HG03280 (cell line): ENCODE results near the gene ZNF385D.

Experiments
- ATAC-seq: cut with Tn5 transposase; IDR thresholded peaks from one replicate; pipeline ENCODE4 v1.9.1; 2021; ENCODE audit warnings: mild to moderate bottlenecking, moderate library complexity; ENCODE audit not compliant: unreplicated experiment

The ZNF385D gene

GRCh38 chr3:21750080-21750696, 822 bp downstream of the ZNF385D start:
- no peak for ATAC-seq

DNA sequence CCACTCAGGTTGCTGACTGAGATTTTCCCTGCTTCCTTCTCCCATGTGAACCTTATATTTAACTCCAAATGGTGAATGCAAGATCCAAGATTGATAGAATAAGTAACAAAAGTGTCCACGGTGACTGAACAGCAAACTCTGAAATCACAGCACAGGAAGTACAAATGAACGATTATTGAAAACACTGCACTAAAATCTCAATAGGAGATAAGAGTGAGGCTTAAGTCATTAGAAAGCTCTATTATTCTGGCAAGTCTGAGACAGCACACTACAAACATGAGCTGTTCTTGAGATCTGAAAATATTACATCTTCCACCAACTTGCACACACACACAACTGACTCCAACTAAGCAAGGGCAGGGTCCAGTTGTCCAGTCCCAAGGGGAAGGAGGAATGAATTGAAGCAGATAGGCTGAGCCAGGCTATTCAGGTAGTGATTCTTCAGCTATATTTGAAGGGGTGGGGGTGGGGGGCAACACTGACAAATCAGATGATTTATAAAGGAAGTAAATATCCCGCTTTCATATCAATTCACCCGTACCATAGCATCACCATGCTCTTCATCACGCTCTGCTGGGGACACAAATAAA, 2.9 kb downstream of the ZNF385D start:
- ATAC-seq: no peak

DNA sequence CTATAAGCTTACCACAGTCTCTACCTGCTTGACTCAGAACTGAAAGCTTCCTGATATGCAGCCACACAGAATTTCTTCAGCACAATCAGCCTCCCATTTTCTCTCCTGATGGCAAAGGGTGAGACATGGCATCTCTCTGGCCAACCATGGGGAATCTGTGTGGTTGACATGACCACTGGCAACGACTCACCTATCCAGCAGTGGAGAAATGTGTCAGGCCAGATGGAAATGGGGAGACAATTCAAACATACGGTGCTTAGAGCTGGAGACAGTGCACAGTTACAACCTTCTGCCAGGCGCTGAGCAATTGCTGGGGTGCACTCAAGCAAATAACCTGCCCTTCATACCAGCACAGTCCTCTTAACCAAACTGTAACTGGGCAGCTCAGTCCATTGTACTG, 3.6 kb downstream of the ZNF385D start:
- no peak for ATAC-seq

- ATAC-seq: no peak
Measured at GRCh38 chr3:21745966-21746365, 5.0 kb downstream of the ZNF385D start.

DNA sequence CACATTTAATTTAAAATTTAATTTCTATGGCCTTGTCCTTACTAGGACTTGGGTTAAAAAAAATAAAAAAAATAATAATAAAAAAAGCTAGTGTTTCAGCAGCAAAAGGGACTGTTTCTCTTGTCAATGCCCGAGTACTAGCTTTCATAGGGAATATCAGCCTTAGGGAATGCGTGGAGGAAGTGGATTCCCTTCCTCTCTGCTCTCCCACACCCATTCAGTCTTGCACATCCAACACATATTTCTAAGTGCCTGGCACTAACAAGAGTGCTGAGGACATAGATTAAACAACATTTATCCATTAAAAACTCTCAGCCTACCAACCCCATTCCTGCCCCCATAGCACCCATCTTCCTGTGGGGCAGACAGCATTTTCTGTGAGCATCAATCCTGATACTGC, 6.2 kb downstream of the ZNF385D start:
- no peak for ATAC-seq

DNA sequence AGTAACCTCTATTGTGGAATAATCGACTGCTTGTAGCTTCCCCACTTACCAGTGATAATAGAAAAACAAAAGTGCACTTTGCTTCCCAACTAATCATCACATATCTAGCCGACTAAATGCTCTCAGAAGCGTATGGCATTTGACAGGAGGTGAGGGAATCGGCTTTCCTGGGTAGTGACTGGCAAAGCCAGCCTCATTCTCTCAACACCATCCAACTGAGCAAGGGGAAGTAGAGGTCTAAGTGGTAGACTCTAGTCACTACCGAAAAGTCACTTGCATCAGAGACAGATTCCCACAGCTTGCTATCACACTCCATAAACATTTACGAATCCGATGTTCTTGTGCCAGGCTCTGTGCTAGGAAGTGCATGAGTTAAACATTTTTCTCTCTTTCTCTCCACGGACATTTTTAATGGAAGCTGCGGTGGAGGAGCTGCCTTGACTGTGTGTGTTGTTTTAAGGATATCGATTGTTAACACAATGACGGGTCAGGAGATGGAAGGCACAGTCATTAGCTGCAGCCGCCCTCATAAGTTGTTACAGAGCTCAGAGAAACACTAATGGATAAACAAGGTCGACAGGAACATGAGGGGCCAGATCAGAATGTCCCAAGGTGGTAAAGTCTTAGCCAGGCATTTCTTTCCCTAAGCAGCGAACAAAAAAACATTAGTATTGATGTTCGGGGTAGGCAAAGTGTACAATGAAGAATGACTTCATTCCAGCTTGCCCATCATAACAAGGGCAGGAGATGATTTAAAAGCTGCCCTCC, 11.9 kb downstream of the ZNF385D start:
- no peak for ATAC-seq

DNA sequence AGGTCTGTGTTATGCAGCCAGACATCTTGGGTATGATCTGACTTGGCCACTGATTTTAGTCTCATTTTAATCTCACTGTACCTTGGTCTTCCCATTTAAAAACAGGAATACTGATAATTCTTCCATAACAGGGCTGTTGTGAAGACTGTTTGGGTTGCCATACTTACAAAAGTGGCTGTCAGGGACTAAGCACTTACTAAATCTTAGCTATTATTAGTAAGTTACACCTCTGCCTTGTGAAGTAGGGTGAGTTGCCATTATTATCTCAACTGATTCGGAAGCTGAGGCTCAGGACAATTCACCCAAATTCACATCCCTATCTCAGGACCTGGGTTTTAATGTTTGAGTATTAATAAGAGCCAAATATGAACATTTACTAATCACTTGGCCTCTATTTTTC, 12.7 kb downstream of the ZNF385D start:
- no peak for ATAC-seq

DNA sequence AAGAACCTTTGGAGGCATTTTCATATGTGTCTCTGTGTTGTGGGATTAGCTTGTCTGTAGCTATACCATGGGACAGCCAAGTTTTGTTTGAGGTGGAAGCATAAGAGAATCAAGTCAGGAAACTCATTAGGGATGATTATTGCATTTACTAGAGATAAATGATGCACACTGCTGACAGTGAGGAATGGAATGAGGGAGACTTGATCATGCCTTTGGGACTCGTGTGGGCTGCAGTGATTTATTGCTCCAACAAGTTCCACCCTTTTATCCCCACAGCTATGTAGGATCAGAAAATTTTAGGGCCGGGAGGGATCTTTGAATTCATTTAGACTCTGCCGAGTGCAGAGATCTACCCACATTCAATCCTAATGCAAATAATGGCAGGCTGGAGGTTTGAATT, 16.3 kb downstream of the ZNF385D start:
- no peak for ATAC-seq

- no peak for ATAC-seq
Measured at GRCh38 chr3:21729888-21730459, 21.0 kb downstream of the ZNF385D start.

GRCh38 chr3:21729331-21729730, 21.7 kb downstream of the ZNF385D start:
- no peak for ATAC-seq

DNA sequence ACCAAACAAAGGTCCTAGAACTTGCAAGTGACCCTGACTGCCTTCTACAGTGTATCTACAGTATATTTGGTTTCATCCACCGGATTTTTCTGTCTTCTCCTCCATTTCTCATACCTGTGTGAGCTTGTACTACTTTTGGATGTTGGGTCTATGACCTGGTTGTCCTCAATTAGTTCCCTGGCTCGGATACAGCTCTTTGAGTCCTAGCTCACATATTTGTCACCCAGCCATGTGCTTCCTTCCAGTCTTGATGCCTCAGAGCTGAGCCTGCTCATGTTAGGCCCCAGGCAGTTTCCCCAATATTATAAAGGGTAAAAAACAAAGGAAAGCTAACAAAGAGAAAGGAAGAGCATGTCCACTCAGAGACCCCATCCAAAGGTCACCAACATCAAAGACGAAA, 28.2 kb downstream of the ZNF385D start:
- ATAC-seq: no peak

DNA sequence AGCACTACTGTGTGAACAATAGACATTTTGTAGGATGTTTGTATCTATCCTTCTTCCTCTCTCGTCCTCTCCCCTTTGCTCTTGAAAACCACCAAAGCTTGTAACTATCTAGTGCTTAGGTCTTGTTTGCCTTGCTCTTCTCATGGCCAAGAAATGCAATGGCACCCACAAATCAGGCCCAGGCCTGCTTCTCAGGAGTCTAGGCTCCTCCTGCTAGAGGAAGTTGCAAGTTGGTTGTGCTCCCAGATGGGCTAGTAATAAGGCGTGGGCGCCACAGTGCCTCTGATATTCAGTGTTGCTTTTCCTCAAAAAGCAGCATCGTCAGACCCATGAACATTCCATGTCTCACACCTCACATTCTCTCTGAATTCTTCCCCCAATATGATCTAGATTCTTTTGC, 28.7 kb downstream of the ZNF385D start:
- no peak for ATAC-seq

DNA sequence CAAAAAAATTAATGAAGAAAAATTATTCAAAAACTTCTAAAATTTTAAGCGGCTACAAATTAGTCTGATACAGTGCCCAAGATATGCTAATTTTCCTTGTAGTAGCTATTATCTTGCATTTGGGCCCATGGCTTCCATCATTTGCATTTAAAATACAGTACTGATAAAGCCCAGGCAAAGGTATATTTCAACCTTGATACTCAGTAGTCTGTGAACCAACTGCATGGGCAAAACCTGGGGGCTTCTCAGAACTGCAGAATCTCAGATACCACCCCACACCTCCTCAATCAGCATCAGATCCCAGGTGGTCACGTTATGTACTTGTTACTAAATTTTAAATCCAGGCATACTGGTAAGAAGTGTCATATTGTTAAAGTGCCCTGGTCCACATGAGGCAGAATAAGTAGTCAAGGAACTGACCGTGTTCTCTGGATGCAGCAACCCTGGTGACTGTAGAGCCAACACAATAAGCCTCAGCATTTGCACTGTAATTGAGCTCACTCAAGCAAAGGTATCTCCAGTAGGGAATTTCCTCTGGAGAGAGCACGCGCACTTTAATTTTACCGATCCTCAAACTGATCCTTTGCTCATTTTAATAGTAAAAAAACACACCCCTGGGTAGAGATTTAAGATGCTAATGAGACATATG, 31.9 kb downstream of the ZNF385D start:
- ATAC-seq: no peak

GRCh38 chr3:21718161-21718765, 32.7 kb downstream of the ZNF385D start:
- ATAC-seq: no peak

DNA sequence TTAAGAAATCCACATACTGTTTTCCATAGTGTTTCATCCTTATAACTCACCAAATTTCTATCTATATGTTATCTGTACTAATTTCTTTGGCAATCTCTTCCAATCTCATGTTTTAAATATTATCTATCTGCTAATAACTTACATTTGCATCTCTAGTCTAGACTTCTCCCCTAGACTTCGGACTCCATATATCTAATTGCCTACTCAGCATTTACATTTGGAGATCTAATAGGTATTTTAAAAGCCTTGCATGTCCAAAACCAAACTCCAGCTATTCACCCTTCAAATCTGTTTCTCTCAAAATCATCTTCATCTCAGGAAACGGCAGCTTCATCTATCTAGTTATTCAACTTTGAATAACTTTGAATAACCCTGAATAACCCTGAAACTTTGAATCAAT, 35.3 kb downstream of the ZNF385D start:
- no peak for ATAC-seq

- ATAC-seq: no peak
Measured at GRCh38 chr3:21705769-21706168, 45.2 kb downstream of the ZNF385D start.

DNA sequence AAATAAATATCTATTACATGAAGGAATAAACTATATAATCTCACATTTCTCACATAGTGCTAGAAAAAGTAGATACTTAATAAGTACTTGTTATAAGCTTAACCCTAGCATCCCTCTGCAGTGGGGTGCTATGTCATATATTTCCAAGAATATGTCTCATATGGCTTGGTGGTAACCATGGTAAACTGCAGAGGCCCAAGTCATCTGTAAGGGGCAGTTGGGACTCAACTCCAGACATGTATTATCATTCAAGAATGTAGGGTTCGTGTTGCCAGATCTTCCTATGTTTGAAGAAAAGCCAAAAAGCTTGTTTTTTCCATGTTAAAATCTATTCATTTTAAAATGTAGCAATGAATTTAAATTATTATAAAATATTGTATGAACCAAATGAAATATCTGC, 46.2 kb downstream of the ZNF385D start:
- ATAC-seq: no peak

DNA sequence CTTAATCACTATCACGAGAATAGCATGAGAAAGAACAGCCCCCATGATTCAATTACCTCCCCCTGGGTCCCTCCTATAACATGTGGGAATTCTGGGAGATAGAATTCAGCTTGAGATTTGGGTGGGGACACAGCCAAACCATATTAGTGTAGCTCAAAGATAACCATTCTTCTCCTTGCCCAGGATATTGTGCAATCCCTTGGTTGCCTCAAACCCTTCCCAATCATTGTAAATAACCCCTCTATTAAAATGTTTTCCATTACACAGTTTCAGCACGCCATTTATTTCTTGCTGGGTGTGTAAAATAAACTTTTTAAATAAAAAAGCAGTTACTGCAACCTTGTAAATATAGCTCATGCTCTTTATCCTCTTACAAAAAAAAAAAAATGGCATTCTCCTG, 47.7 kb downstream of the ZNF385D start:
- no peak for ATAC-seq

DNA sequence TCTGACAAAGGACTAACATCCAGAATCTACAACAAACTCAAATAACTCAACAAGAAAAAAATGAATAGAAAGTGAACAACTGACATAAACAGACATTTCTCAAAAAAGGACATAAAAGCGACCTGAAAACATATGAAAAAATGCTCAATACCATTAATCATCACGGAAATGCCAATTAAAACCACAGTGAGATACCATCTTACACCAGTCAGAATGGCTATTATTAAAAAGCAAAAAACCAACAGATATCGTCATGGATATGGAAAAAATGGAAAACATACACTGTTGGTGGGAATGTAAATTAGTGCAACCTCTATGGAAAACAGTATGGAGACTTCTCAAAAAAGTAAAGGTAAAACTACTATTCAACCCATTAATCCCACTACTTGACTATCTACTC, 53.3 kb downstream of the ZNF385D start:
- ATAC-seq: no peak

DNA sequence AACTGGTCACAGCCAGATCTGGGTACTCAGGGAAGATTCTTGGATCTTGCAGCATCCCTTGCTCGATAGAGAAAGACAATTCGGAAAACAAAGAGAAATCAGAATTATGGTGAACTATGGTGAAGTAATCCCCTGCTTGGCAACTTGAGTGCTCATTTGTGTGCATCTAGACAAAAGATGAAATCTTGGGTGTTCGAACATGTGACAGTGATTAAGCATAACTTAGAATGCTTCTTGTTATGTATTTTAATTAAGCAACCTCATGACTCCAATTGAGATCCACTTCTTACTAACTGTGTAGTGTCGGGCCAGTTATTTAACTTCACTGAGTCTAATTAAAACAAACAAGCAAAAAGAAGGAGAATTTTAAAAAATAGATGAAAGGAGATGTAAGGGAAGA, 56.5 kb downstream of the ZNF385D start:
- no peak for ATAC-seq

DNA sequence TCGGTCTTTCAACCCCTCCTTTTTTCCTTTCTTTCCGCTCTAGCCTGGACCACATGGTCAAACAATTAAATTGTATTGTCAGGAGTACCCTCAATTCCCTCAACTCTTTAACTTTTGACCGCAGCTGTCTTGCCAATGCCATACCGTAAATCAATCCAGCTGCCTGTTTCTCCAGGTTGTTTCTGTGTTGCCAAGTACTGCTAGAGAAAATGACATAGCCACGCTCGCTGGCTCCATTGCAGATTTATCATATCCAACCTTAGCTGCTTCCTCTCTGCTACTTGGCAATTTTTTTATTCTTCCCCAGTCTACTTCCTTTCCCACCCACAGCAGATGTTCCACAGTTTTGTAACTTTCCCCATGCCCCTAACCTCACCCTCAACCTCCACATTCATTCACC, 60.0 kb downstream of the ZNF385D start:
- no peak for ATAC-seq
